ENCODE data around the gene MYH6. TPM values are rescaled to one million over a fixed set of nuclear protein-coding genes. Genes with fewer than 3 reads are reported as not detected.
"Not testable (repeated sequence)": the region's sequence is repeated elsewhere in the genome, so short reads cannot be mapped to it uniquely, and the experiment has no call there.

MYH6 gene
- total RNA-seq, 4 donors from 2014 or later, result 0.16 to 1.5 TPM; not detected in 2

DNA sequence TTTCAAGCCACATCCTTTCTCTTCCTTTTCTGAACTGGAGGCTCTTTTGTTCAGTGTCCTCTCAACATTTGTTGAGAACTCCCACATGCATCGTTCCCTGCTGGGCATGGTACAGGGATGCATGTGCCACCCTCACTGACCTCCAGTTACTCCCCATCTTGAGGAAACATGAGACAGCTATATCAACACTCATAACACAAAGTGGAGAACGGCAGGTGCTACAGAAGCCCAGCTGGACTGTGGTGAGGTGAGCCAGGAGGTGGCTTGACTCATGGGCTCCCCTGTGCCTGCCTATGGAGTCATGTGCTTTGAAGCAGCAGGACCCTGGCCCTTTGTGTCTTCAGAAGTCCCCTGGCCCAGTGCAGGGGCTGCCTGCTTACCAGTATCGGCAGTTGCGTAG, 9.7 kb downstream of the MYH6 start:
- no peak for DNase-seq
- no peaks in the 10 kb centered on the region for H3K36me3 ChIP-seq
- no peaks in the 10 kb centered on the region for H3K9me3 ChIP-seq
- H3K27me3 ChIP-seq, result peaks cover 4% of the 10 kb centered on the region
- 73 to 88% methylated on average over 3 to 4 of the region's 4 CpGs for WGBS, 2 donors (ENCODE audit: low coverage in 1 of 2)
- in situ Hi-C loops (cut with MboI; ENCODE audit: low pct_ligation_motif_present in 1 of 4, low pct_unique_long_range_greater_than_20kb in 1 of 4, low sequenced_read_pairs in 3 of 4), result loop anchor here in 1 of 4 donors (25.0 kb wide), 1 partner anchor 136 kb away; no protein-coding TSS in a partner anchor
- no peaks in the 10 kb centered on the region for H3K4me1 ChIP-seq
- TF ChIP-seq POLR2AphosphoS5 (IDR thresholded peaks at IDR 0.05), result no peak
- TF ChIP-seq, protein P1, sequence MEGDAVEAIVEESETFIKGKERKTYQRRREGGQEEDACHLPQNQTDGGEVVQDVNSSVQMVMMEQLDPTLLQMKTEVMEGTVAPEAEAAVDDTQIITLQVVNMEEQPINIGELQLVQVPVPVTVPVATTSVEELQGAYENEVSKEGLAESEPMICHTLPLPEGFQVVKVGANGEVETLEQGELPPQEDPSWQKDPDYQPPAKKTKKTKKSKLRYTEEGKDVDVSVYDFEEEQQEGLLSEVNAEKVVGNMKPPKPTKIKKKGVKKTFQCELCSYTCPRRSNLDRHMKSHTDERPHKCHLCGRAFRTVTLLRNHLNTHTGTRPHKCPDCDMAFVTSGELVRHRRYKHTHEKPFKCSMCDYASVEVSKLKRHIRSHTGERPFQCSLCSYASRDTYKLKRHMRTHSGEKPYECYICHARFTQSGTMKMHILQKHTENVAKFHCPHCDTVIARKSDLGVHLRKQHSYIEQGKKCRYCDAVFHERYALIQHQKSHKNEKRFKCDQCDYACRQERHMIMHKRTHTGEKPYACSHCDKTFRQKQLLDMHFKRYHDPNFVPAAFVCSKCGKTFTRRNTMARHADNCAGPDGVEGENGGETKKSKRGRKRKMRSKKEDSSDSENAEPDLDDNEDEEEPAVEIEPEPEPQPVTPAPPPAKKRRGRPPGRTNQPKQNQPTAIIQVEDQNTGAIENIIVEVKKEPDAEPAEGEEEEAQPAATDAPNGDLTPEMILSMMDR (IDR thresholded peaks at IDR 0.05), result no peak
- TF ChIP-seq EP300 (IDR thresholded peaks at IDR 0.05; ENCODE audit: low read depth), result no peak
- TF ChIP-seq POLR2A (IDR thresholded peaks at IDR 0.05), result no peak
- no peak overlapping the region for H3K4me3 ChIP-seq
- intact Hi-C loops (cut with DNase I; ENCODE audit: low total_unique reads), result no loop called here
- H3K27ac ChIP-seq, result no peak overlapping the region

GRCh38 chr14:23396781-23397407, 11.2 kb downstream of the MYH6 start:
- H3K27ac ChIP-seq, result no peak overlapping the region
- no peaks in the 10 kb centered on the region for H3K36me3 ChIP-seq
- intact Hi-C loops (cut with DNase I; ENCODE audit: low total_unique reads) (no loop called here), in situ Hi-C loops (cut with MboI; ENCODE audit: low pct_ligation_motif_present in 1 of 4, low pct_unique_long_range_greater_than_20kb in 1 of 4, low sequenced_read_pairs in 3 of 4) (loop anchor here in 1 of 4 donors (25.0 kb wide), 1 partner anchor 135 kb away; no protein-coding TSS in a partner anchor)
- no peaks in the 10 kb centered on the region for H3K27me3 ChIP-seq
- no peak for DNase-seq
- 90% methylated on average over 10 of the region's 10 CpGs; no CpG with 5 or more reads in 1 of the 2 donors for WGBS, 2 donors (ENCODE audit: low coverage in 1 of 2)
- H3K4me1 ChIP-seq, result no peaks in the 10 kb centered on the region
- no peak overlapping the region for H3K4me3 ChIP-seq
- TF ChIP-seq EP300 (IDR thresholded peaks at IDR 0.05; ENCODE audit: low read depth), result no peak
- TF ChIP-seq, protein P1 (IDR thresholded peaks at IDR 0.05), result no peak
- TF ChIP-seq POLR2A (IDR thresholded peaks at IDR 0.05), result no peak
- no peak for TF ChIP-seq POLR2AphosphoS5 (IDR thresholded peaks at IDR 0.05)
- H3K9me3 ChIP-seq, result no peaks in the 10 kb centered on the region

DNA sequence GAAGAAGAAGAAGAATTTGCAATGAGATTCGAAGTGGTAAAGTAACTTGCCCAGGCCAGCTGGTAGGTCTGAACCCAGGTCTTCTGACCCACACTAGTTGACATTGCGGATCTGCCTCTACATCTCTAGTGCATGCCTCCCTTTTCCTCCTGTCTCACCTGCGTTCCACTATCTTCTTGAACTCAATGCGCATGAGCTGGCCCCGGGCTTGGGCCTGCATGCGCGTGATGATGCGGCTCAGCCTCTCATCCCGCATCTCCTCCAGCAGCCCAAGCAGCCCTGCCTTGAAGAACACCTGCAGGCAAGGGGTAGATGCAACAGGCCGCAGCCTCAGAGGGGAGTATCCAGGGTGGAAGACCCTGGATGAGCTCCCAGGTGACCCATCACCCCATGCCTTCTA, 11.9 kb downstream of the MYH6 start:
- TF ChIP-seq POLR2AphosphoS5 (IDR thresholded peaks at IDR 0.05) (no peak), EP300 (IDR thresholded peaks at IDR 0.05; ENCODE audit: low read depth) (no peak), POLR2A (IDR thresholded peaks at IDR 0.05) (no peak)
- TF ChIP-seq, protein P1 (IDR thresholded peaks at IDR 0.05), result no peak
- Histone ChIP-seq H3K4me1 (no peaks in the 10 kb centered on the region), H3K4me3 (no peak overlapping the region), H3K9me3 (no peaks in the 10 kb centered on the region), H3K36me3 (no peaks in the 10 kb centered on the region), H3K27ac (no peak overlapping the region), H3K27me3 (no peaks in the 10 kb centered on the region)
- in situ Hi-C loops (cut with MboI; ENCODE audit: low pct_ligation_motif_present in 1 of 4, low pct_unique_long_range_greater_than_20kb in 1 of 4, low sequenced_read_pairs in 3 of 4) (loop anchor here in 1 of 4 donors (25.0 kb wide), 1 partner anchor 134 kb away; no protein-coding TSS in a partner anchor), intact Hi-C loops (cut with DNase I; ENCODE audit: low total_unique reads) (no loop called here)
- DNase-seq, result no peak
- 75 to 92% methylated on average over 2 to 10 of the region's 10 CpGs for WGBS, 2 donors (ENCODE audit: low coverage in 1 of 2)

DNA sequence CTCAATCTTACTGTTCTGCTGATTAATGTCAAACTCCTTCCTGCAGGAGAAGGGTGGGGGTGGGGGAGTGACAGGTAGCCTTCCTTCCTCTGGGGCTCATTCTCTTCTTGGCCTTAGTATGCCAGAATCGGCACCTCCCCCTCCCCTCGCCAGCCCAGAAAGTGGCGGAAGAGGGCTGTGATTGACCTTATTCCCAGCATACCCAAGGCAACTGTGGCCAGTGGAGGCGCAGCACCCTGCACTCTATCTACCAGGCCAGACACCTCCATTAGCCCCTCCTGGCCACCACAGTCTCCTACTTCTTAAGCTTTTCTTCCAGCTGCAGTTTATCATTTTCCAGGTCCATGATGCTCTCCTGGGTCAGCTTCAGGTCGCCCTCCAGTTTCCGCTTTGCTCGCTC, 15.5 kb downstream of the MYH6 start:
- H3K27me3 ChIP-seq, result no peaks in the 10 kb centered on the region
- WGBS, 2 donors (ENCODE audit: low coverage in 1 of 2), result 81% methylated on average over 7 of the region's 7 CpGs; no CpG with 5 or more reads in 1 of the 2 donors
- H3K9me3 ChIP-seq, result no peaks in the 10 kb centered on the region
- H3K36me3 ChIP-seq, result no peaks in the 10 kb centered on the region
- intact Hi-C loops (cut with DNase I; ENCODE audit: low total_unique reads) (no loop called here), in situ Hi-C loops (cut with MboI; ENCODE audit: low pct_ligation_motif_present in 1 of 4, low pct_unique_long_range_greater_than_20kb in 1 of 4, low sequenced_read_pairs in 3 of 4) (loop anchor here in 1 of 4 donors (25.0 kb wide), 1 partner anchor 130 kb away; no protein-coding TSS in a partner anchor)
- no peaks in the 10 kb centered on the region for H3K4me1 ChIP-seq
- H3K4me3 ChIP-seq, result no peak overlapping the region
- no peak overlapping the region for H3K27ac ChIP-seq
- no peak for TF ChIP-seq EP300 (IDR thresholded peaks at IDR 0.05; ENCODE audit: low read depth)
- no peak for TF ChIP-seq POLR2AphosphoS5 (IDR thresholded peaks at IDR 0.05)
- no peak for TF ChIP-seq POLR2A (IDR thresholded peaks at IDR 0.05)
- TF ChIP-seq, protein P1 (IDR thresholded peaks at IDR 0.05), result no peak
- DNase-seq, result no peak

- WGBS, 2 donors (ENCODE audit: low coverage in 1 of 2), result 94% methylated on average over 3 of the region's 19 CpGs; no CpG with 5 or more reads in 1 of the 2 donors
- H3K27ac ChIP-seq; H3K4me3 ChIP-seq; H3K9me3 ChIP-seq; intact Hi-C loops (cut with DNase I; ENCODE audit: low total_unique reads); H3K4me1 ChIP-seq; H3K27me3 ChIP-seq; DNase-seq; H3K36me3 ChIP-seq: not testable (repeated sequence)
- in situ Hi-C loops (cut with MboI; ENCODE audit: low pct_ligation_motif_present in 1 of 4, low pct_unique_long_range_greater_than_20kb in 1 of 4, low sequenced_read_pairs in 3 of 4), result loop anchor here in 1 of 4 donors (25.0 kb wide), 1 partner anchor 128 kb away; no protein-coding TSS in a partner anchor
These were observed 18.2 kb downstream of the MYH6 start for GRCh38 chr14:23389871-23390270.
